Measurements from ENCODE around the gene UNKL. TPM values are rescaled to one million over a fixed set of nuclear protein-coding genes. Genes with fewer than 3 reads are reported as not detected.

Gene UNKL
- total RNA-seq, 2 donors from 2014 or later, result 46.4 to 48.3 TPM

DNA sequence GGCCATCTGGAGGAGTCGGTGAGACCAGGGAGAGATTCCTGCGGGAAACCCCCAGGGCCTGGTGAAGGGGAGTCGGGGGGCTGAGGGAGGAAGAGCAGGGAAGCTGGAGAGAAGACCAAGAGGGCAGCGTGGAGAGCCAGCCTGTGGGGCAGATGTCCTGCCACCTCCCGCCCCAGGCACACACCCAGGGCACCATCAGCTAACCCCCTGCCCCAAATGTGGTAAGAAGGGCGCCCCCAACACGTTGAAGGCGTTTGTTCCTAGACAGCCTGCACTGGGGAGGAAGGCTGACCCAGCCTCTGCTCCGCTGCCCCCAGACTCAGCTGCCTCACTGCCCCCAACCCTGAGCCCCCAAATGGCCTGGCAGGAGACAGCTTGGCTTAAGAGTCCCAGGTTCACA, 79.8 kb downstream of the UNKL start:
- Histone ChIP-seq H3K9ac (ENCODE audit: extremely low read depth, low read length, poor library complexity, severe bottlenecking) (no peak overlapping the region), H3K9me3 (ENCODE audit: control insufficient read depth, low read length) (no peaks in the 10 kb centered on the region), H3K36me3 (ENCODE audit: control insufficient read depth, insufficient read depth, low read length) (no peaks in the 10 kb centered on the region), H3K27me3 (ENCODE audit: control insufficient read depth, insufficient read depth, low read length, poor library complexity, severe bottlenecking) (peaks cover 45% of the 10 kb centered on the region), H3K4me3 (ENCODE audit: low read length) (no peak overlapping the region), H3K27ac (ENCODE audit: low read depth, low read length) (no peak overlapping the region), H3K4me1 (ENCODE audit: control insufficient read depth, insufficient read depth, low read length) (peaks cover 11% of the 10 kb centered on the region)
- H3K27me3 Mint-ChIP-seq (ENCODE audit: insufficient read depth), result peaks cover 34% of the 10 kb centered on the region
- H3K36me3 Mint-ChIP-seq (ENCODE audit: low read depth), result no peaks in the 10 kb centered on the region
- peaks cover 10% of the 10 kb centered on the region for H3K4me1 Mint-ChIP-seq
- DNase-seq, result no peak
- TF ChIP-seq, protein P1, sequence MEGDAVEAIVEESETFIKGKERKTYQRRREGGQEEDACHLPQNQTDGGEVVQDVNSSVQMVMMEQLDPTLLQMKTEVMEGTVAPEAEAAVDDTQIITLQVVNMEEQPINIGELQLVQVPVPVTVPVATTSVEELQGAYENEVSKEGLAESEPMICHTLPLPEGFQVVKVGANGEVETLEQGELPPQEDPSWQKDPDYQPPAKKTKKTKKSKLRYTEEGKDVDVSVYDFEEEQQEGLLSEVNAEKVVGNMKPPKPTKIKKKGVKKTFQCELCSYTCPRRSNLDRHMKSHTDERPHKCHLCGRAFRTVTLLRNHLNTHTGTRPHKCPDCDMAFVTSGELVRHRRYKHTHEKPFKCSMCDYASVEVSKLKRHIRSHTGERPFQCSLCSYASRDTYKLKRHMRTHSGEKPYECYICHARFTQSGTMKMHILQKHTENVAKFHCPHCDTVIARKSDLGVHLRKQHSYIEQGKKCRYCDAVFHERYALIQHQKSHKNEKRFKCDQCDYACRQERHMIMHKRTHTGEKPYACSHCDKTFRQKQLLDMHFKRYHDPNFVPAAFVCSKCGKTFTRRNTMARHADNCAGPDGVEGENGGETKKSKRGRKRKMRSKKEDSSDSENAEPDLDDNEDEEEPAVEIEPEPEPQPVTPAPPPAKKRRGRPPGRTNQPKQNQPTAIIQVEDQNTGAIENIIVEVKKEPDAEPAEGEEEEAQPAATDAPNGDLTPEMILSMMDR (conservative IDR thresholded peaks at IDR 0.05), result no peak
- H3K9me3 Mint-ChIP-seq, result peaks cover 2% of the 10 kb centered on the region
- H3K27ac Mint-ChIP-seq, result no peak overlapping the region
- peak overlapping the region; percentile 48 for H3K4me3 Mint-ChIP-seq
- whole genome bisulfite sequencing, 2 experiments (ENCODE audit: insufficient coverage in 1 of 2, insufficient read length in 1 of 2), result 36 to 39% methylated on average over 3 to 9 of the region's 9 CpGs

DNA sequence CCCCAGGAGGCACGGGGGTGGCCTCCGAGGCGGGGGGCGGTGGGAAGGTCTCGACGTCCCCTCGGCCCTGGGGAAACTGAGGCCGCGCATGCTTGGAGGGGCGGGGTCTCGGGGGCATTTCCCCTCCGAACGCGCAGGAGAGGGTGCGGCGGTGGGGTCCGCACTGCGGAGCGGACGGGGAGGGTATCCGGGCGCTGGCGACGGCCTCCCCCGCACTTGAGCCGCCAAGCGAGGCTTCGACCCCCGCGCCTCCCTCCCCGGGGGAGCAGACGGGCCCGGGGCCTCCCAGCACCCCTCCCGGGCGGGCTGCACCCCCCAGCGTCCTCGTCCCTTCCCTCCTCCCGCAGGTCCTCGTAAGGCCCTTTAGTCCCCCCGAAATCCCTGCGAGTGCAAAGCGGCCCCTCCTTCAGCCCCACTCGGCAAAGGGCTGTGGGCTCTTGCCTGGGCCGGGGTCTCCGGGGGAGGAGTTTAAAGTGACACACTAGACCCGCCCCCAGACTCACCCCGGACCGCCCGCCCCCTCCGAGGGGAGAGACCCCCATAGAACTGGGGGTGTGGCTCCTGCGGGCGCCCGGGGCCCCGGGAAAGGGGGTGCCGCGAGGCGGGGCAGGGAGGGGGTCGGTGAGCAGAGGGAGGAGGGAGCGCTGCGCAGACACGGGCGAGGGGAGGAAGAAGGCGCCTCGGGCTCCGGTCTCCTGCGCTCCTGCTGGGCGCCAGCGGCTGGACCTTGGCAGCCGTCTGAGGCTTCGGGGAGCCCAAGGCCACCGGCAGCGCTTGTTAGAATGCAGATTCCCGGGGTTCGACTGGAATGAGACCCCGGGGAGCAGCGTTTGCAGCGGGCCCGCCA, 80.4 kb downstream of the UNKL start:
- Mint-ChIP-seq H3K27me3 (ENCODE audit: insufficient read depth) (peaks cover 34% of the 10 kb centered on the region), H3K36me3 (ENCODE audit: low read depth) (no peaks in the 10 kb centered on the region), H3K4me1 (peaks cover 10% of the 10 kb centered on the region), H3K27ac (no peak overlapping the region), H3K4me3 (peak overlapping the region; percentile 48), H3K9me3 (peaks cover 2% of the 10 kb centered on the region)
- Histone ChIP-seq H3K9ac (ENCODE audit: extremely low read depth, low read length, poor library complexity, severe bottlenecking) (no peak overlapping the region), H3K27me3 (ENCODE audit: control insufficient read depth, insufficient read depth, low read length, poor library complexity, severe bottlenecking) (peaks cover 45% of the 10 kb centered on the region), H3K36me3 (ENCODE audit: control insufficient read depth, insufficient read depth, low read length) (no peaks in the 10 kb centered on the region), H3K27ac (ENCODE audit: low read depth, low read length) (no peak overlapping the region), H3K4me3 (ENCODE audit: low read length) (no peak overlapping the region), H3K4me1 (ENCODE audit: control insufficient read depth, insufficient read depth, low read length) (peaks cover 11% of the 10 kb centered on the region), H3K9me3 (ENCODE audit: control insufficient read depth, low read length) (no peaks in the 10 kb centered on the region)
- DNase-seq, result peak; percentile 68
- 5% methylated on average over 39 to 78 of the region's 78 CpGs for WGBS, 2 experiments (ENCODE audit: insufficient coverage in 1 of 2, insufficient read length in 1 of 2)
- TF ChIP-seq, protein P1 (conservative IDR thresholded peaks at IDR 0.05), result no peak

DNA sequence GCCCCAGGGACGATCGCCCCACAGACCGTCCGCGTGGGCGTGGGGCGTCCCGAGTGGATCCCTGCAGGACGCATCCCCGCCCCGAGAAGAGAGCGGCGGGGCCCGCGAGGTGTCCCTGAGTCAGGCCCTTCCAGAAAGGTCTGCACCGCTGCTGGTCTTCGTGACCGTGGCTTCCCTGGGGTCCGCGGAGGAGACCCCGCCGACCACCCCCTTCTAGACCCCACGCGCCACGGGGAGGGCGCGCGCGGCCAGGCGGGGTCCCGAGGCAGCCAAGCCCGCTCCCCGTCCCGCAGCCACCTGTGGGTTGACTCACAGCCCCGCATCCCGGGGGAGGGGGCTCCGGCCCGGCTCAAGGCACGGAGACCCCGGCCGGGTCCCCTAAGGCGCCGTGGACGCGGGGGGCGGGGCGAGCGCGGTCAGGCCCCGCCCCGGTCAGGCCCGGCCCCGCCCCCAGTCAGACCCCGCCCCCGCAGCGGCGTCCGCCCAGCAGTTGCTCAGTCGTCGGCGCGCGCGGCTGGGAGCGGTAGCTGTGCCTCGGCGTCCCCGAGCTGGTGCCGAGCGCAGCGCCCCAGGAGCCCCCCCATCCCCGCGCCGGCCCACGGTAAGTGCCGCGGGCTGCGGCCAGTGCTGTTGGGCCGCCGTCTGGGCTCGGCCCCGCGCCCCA, 81.2 kb downstream of the UNKL start, which contains the start of gene BAIAP3:
Gene BAIAP3 (plus strand): TSS at position 497 of the 664 bp plus-strand sequence. CDS start 4,905 bp downstream, outside the sequence.
- Histone ChIP-seq H3K27me3 (ENCODE audit: control insufficient read depth, insufficient read depth, low read length, poor library complexity, severe bottlenecking) (peaks cover 45% of the 10 kb centered on the region), H3K9ac (ENCODE audit: extremely low read depth, low read length, poor library complexity, severe bottlenecking) (peak within 1 kb of the TSS; percentile 69), H3K4me3 (ENCODE audit: low read length) (no peak within 1 kb of the TSS), H3K9me3 (ENCODE audit: control insufficient read depth, low read length) (no peaks in the 10 kb centered on the region), H3K4me1 (ENCODE audit: control insufficient read depth, insufficient read depth, low read length) (peaks cover 11% of the 10 kb centered on the region), H3K27ac (ENCODE audit: low read depth, low read length) (no peak within 1 kb of the TSS), H3K36me3 (ENCODE audit: control insufficient read depth, insufficient read depth, low read length) (no peaks in the 10 kb centered on the region)
- Mint-ChIP-seq H3K27me3 (ENCODE audit: insufficient read depth) (peaks cover 34% of the 10 kb centered on the region), H3K27ac (peak within 1 kb of the TSS; percentile 52), H3K36me3 (ENCODE audit: low read depth) (no peaks in the 10 kb centered on the region), H3K4me1 (peaks cover 10% of the 10 kb centered on the region), H3K9me3 (peaks cover 2% of the 10 kb centered on the region), H3K4me3 (peak within 1 kb of the TSS; percentile 60)
- 3 to 9% methylated on average over 19 to 83 of the region's 83 CpGs for WGBS, 2 experiments (ENCODE audit: insufficient coverage in 1 of 2, insufficient read length in 1 of 2)
- DNase-seq, result peak; percentile 87
- TF ChIP-seq, protein P1 (conservative IDR thresholded peaks at IDR 0.05), result no peak

Measured in endodermal cell (in vitro differentiated cells).